Fibroblast of the aortic adventitia (primary cell): ENCODE results near the gene FAM228B. TPM values are rescaled to one million over a fixed set of nuclear protein-coding genes. Genes with fewer than 3 reads are reported as not detected.

Source experiments
- DNase-seq: peaks from one replicate; pipeline ENCODE4 v3.0.0-alpha.2; 2010; ENCODE audit warnings: low read depth
- H3K4me3 ChIP-seq: 2 replicates; pipeline ENCODE4 v1.5.1; 2011; ENCODE audit warnings: low read depth, mild to moderate bottlenecking, control low read depth, low read length, moderate library complexity
- total RNA-seq: library from RNA; depleted of rRNA; stranded (reverse); fragments of >200 nt; gene quantifications from 2 replicates; pipeline ENCODE4 v1.2.3, GENCODE V29; 2012; ENCODE audit warnings: low replicate concordance
- TF ChIP-seq, protein P1 (sequence below): IDR thresholded peaks from 2 replicates; pipeline ENCODE4 v1.5.1; 2011; ENCODE audit warnings: mild to moderate bottlenecking, low read length, control low read depth, inconsistent platforms; ENCODE audit not compliant: insufficient read depth

The FAM228B gene
- total RNA-seq, result 7.0 and 10.3 TPM in 2 replicates

- H3K4me3 ChIP-seq, result peak within 1 kb of the TSS; percentile 83
- DNase-seq, result peak; percentile 76
- TF ChIP-seq, protein P1, sequence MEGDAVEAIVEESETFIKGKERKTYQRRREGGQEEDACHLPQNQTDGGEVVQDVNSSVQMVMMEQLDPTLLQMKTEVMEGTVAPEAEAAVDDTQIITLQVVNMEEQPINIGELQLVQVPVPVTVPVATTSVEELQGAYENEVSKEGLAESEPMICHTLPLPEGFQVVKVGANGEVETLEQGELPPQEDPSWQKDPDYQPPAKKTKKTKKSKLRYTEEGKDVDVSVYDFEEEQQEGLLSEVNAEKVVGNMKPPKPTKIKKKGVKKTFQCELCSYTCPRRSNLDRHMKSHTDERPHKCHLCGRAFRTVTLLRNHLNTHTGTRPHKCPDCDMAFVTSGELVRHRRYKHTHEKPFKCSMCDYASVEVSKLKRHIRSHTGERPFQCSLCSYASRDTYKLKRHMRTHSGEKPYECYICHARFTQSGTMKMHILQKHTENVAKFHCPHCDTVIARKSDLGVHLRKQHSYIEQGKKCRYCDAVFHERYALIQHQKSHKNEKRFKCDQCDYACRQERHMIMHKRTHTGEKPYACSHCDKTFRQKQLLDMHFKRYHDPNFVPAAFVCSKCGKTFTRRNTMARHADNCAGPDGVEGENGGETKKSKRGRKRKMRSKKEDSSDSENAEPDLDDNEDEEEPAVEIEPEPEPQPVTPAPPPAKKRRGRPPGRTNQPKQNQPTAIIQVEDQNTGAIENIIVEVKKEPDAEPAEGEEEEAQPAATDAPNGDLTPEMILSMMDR, result no peak
Measured at GRCh38 chr2:24123195-24123921, at the start of gene FAM228B, which contains the start of gene PFN4. Gene FAM228B, plus strand, starts transcription at chr2:24123469. Its CDS starts 893 bp downstream, at chr2:24124362. Gene PFN4, minus strand, starts transcription at chr2:24123334. Its CDS starts 799 bp downstream, at chr2:24122535.

DNA sequence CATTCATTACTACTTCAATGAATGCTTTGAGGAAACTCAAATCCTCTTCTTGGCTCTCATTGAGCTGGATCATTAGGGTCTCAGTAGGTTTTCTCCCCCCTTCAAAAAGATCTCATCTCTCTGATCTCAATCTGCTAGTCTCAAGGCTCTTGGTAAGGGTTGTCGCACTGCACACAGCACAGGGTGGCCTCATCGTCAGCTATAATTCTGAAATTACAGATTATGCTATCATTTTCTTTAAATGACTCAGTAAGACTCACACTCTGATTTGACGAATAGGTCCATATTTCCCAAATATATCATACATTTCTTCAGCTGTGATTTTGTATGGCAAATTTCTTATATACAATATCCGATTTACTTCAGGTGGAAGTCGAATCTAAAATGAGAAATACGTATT, 49.5 kb upstream of the FAM228B start:
- DNase-seq, result no peak

GRCh38 chr2:24075259-24075658, 48.0 kb upstream of the FAM228B start:
- TF ChIP-seq, protein P1, result no peak
- DNase-seq, result no peak

More for the DNA sequence above, 49.5 kb upstream of the FAM228B start:
- no peak overlapping the region for H3K4me3 ChIP-seq
- TF ChIP-seq, protein P1, result no peak

DNA sequence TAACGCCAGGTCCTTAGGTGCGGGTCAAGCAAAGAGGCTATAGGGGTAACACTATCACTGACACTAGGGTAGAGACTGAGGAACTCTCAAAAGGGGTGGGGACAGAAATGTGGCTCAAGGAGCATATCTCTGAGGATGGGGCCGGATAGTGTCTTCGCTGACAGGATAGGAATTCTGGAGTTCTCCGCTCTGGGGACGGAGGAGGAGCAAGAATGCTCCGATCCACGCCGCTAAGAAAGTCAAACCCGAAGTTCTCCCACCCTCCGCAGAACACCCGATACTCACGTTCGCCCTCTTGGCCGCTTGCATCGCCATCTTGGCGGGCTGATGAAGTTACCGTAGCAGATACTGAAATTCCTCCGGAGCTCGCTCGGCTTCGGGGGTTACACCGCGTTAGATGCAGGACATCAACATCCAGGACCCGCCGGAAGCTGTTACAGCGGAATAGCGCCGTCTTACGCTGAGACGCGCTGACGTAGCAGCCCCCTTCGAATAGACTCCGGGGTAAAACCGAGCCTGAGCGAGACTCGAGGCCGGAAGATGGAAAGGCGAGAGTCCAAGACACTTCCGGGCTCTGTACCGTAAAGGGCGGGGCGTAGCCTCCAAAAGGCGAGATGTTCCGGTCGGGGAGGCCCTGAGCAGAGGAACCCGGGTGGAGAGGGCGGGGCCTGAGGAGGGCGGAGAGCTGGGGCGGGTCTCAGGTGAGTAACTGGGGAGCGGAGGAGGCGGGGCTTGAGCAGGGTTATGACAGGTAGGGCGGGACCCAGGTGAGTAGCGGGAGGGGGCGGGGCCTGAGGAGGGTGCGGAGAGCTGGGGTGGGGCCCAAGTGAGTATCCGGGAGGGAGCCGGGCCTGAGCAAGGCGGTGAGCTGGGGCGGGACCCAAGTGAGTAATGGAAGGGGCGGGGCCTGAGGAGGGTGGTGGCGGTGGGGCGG, 47.1 kb upstream of the FAM228B start, which contains the start of gene SF3B6:
TSS of gene SF3B6 (minus strand) at position 412 of the 934 bp plus-strand sequence. CDS start at position 315, 97 bp downstream.
- DNase-seq, result peak; percentile 98
- TF ChIP-seq, protein P1, result no peak
- H3K4me3 ChIP-seq, result peak within 1 kb of the TSS; percentile 99

More at GRCh38 chr2:24075259-24075658, 48.0 kb upstream of the FAM228B start:
- peak overlapping the region; percentile 99 for H3K4me3 ChIP-seq

DNA sequence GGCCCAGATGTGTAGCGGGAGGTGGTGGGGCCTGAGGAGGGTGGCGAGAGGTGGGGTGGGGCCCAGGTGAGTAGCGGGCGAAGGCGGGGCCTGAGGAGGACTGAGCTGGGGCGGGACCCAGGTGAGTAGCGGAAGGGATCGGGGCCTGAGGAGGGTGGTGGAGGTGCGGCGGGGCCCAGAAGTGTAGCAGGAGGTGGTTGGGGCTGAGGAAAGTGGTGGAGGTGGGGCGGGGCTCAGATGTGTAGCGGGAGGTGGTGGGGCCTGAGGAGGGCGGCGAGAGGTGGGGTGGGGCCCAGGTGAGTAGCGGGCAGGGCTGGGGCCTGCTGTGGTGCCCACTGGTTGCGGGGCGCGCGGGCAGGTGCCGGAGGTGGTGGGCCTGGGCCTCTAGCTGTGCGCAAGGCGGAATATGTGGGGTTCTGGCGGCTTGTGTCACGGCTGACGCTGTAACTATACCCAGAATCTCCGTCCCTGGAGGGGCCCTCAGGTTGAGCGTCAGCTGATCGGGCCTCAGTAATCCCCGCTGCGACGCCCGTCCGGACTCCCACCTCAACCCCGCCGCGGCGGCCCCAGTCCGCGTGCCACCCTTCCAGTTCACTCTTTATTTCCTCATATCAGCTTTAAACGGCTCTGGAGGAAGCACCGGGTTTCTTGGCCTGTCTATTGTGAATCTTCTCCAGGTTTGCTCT, 46.3 kb upstream of the FAM228B start:
- TF ChIP-seq, protein P1, result no peak
- peak overlapping the region; percentile 99 for H3K4me3 ChIP-seq
- DNase-seq, result peak; percentile 15

GRCh38 chr2:24077535-24077877, 45.8 kb upstream of the FAM228B start:
- peak overlapping the region; percentile 99 for H3K4me3 ChIP-seq
- TF ChIP-seq, protein P1, result no peak
- DNase-seq, result peak; percentile 12
